HepG2 (cell line): ENCODE measurements around the gene CDKL5. TPM values are rescaled to one million over a fixed set of nuclear protein-coding genes. Genes with fewer than 3 reads are reported as not detected.

Source experiments
- ATAC-seq: fragments of 200-7000 bp; cut with Tn5 transposase; 3 replicates; pipeline ENCODE4 v1.9.1; 2020; ENCODE audit warnings: mild to moderate bottlenecking, moderate library complexity
- BruUV-seq: library from RNA; stranded (reverse); fragments of 400-500 nt; replicated peaks from 2 replicates; lab custom pipeline; 2021; lab: Mats Ljungman, UMichigan
- CTCF ChIA-PET: fragments of 300-600 bp; formaldehyde crosslinking; extraction: SDS; loops from one replicate; lab custom pipeline; 2021; ENCODE audit warnings: low total read pairs, inconsistent platforms, low intra/inter-chr PET ratio; lab: Yijun Ruan, JAX
- POLR2A ChIA-PET: fragments of 350-600 bp; sonication (Branson Sonifier 250); formaldehyde crosslinking; loops from one replicate; lab custom pipeline; 2020; ENCODE audit warnings: antibody characterized with exemption, inconsistent platforms; lab: Yijun Ruan, JAX
- DNase-seq: peaks from one replicate; pipeline ENCODE4 v3.0.0-alpha.2; 2015; ENCODE audit warnings: low spot score
- FAIRE-seq: peaks from 3 replicates; lab custom pipeline; 2011; peaks lifted over from hg19 to GRCh38; lab: Jason Lieb, UNC
- H2AFZ ChIP-seq: one replicate; pipeline ENCODE4 v1.6.1; 2011; ENCODE audit warnings: low read length, inconsistent platforms
- H3K27ac ChIP-seq: fragments of 300-600 bp; 3 replicates; pipeline ENCODE4 v1.8.0; 2011; ENCODE audit warnings: mixed run types, mild to moderate bottlenecking, mixed read lengths, low read length, inconsistent platforms; ENCODE audit not compliant: insufficient read depth; ENCODE audit errors: extremely low read length
- H3K27me3 ChIP-seq, 2 experiments: fragments of 200-600 bp in 1 of 2; 2 replicates in 1 of 2; 3 replicates in 1 of 2; pipeline versions ENCODE4 v1.6.0 to v1.8.0; 2011; ENCODE audit warnings: low read length in 2 of 2, mild to moderate bottlenecking in 2 of 2, moderate library complexity in 2 of 2, inconsistent platforms in 1 of 2; ENCODE audit not compliant: insufficient read depth in 2 of 2, control insufficient read depth in 1 of 2
- H3K36me3 ChIP-seq, 2 experiments: fragments of 200-600 bp in 1 of 2; replicated peaks in 1 of 2; 2 replicates in 1 of 2; 3 replicates in 1 of 2; pipeline versions ENCODE4 v1.5.1 to v1.8.0; 2011; ENCODE audit warnings: low read length in 2 of 2, inconsistent platforms in 1 of 2; ENCODE audit not compliant: insufficient read depth in 2 of 2, control insufficient read depth in 1 of 2
- H3K4me1 ChIP-seq: 2 replicates; pipeline ENCODE4 v1.5.1; 2012; ENCODE audit warnings: low read length, inconsistent platforms; ENCODE audit not compliant: insufficient read depth
- H3K4me2 ChIP-seq: 2 replicates; pipeline ENCODE4 v1.6.0; 2011; ENCODE audit warnings: low read depth, low read length, inconsistent platforms
- H3K4me3 ChIP-seq, 3 experiments: fragments of 200-600 bp in 1 of 3; sonication (generic), shearing (Covaris generic) in 1 of 3; replicated peaks in 1 of 3; 2 replicates each; pipeline ENCODE4 v1.5.1; 2011 to 2016; ENCODE audit warnings: low read length in 3 of 3, inconsistent platforms in 2 of 3, low read depth in 2 of 3, mild to moderate bottlenecking in 2 of 3, control low read depth in 1 of 3, mixed read lengths in 1 of 3; ENCODE audit not compliant: insufficient read depth in 1 of 3
- H3K79me2 ChIP-seq: one replicate; pipeline ENCODE4 v1.6.1; 2011; ENCODE audit warnings: low read length, inconsistent platforms; ENCODE audit not compliant: insufficient read depth
- H3K9ac ChIP-seq: 2 replicates; pipeline ENCODE4 v1.6.0; 2011; ENCODE audit warnings: mild to moderate bottlenecking, low read depth, low read length, inconsistent platforms; ENCODE audit not compliant: insufficient read depth
- H3K9me3 ChIP-seq: 2 replicates; pipeline ENCODE4 v1.5.1; 2012; ENCODE audit warnings: mild to moderate bottlenecking, low read length
- H4K20me1 ChIP-seq: 2 replicates; pipeline ENCODE4 v1.6.0; 2011; ENCODE audit warnings: inconsistent platforms, mild to moderate bottlenecking, low read length, moderate library complexity; ENCODE audit not compliant: insufficient read depth
- ZHX1 ChIP-seq: sonication (generic); formaldehyde crosslinking; IDR thresholded peaks from 2 replicates; pipeline ENCODE4 v1.8.1; 2022; ENCODE audit warnings: low read depth, mild to moderate bottlenecking, missing genetic modification reagents
- WGBS: methylation state at CpG from one replicate; pipeline ENCODE4 v1.1.6; 2017; ENCODE audit warnings: low lambda C conversion rate; 5-methylcytosine and 5-hydroxymethylcytosine counted together
- in situ Hi-C: cut with HindIII; loops from 2 replicates; pipeline ENCODE4 v1.10.0; 2017; ENCODE audit warnings: low pct_unique_long_range_greater_than_20kb; ENCODE audit not compliant: extremely low pct_ligation_motif_present
- intact Hi-C: fragments of 100-400 bp; cut with micrococcal nuclease; formaldehyde crosslinking; loops from one replicate; pipeline ENCODE4 v1.10.0; 2022; ENCODE audit not compliant: unreplicated experiment
- polyA plus RNA-seq, 8 experiments: library from polyadenylated mRNA; depleted of rRNA in 3 of 8; stranded (reverse) in 7 of 8; unstranded in 1 of 8; fragments of >200 nt; fragmentation: Illumina TruSeq in 4 of 8; extraction: Trizol in 4 of 8; gene quantifications; 2 replicates each; pipeline versions ENCODE4 v1.2.1 to v1.2.3, GENCODE V29; 2011 to 2016; ENCODE audit warnings: low read depth in 4 of 8, missing spikeins in 1 of 8, mixed read lengths in 1 of 8; ENCODE audit not compliant: insufficient read depth in 1 of 8
- total RNA-seq, 5 experiments: library from RNA; depleted of rRNA; stranded (reverse); fragments of >200 nt; fragmentation: Illumina TruSeq; extraction: Trizol; gene quantifications; 2 replicates each; pipeline ENCODE4 v1.2.3, GENCODE V29; 2016; ENCODE audit warnings: low read depth in 1 of 5
- TF ChIP-seq, protein P1 (sequence below): IDR thresholded peaks from 2 replicates; pipeline ENCODE4 v1.4.0; 2020; ENCODE audit warnings: mild to moderate bottlenecking, missing genetic modification reagents
- TF ChIP-seq, protein P2 (sequence below): conservative IDR thresholded peaks from 2 replicates; pipeline ENCODE4 v1.6.1; 2018; ENCODE audit warnings: missing genetic modification reagents

CDKL5 gene
- total and polyA plus RNA-seq, 2 of the 13 experiments (the other 11 are each of a cell fraction or from before 2014, with no cell fraction given) = 2.8 to 7.0 TPM

GRCh38 chrX:18406531-18407266, 18.7 kb upstream of the CDKL5 start:
- FAIRE-seq = no peak
- DNase-seq = no peak
- no peak overlapping the region for H2AFZ ChIP-seq
- no peaks in the 10 kb centered on the region for H3K79me2 ChIP-seq
- no peak overlapping the region for H3K27ac ChIP-seq
- ChIA-PET CTCF (no interaction called here), POLR2A (no interaction called here)
- H4K20me1 ChIP-seq = no peaks in the 10 kb centered on the region
- H3K9me3 ChIP-seq = no peaks in the 10 kb centered on the region
- TF ChIP-seq, protein P1, sequence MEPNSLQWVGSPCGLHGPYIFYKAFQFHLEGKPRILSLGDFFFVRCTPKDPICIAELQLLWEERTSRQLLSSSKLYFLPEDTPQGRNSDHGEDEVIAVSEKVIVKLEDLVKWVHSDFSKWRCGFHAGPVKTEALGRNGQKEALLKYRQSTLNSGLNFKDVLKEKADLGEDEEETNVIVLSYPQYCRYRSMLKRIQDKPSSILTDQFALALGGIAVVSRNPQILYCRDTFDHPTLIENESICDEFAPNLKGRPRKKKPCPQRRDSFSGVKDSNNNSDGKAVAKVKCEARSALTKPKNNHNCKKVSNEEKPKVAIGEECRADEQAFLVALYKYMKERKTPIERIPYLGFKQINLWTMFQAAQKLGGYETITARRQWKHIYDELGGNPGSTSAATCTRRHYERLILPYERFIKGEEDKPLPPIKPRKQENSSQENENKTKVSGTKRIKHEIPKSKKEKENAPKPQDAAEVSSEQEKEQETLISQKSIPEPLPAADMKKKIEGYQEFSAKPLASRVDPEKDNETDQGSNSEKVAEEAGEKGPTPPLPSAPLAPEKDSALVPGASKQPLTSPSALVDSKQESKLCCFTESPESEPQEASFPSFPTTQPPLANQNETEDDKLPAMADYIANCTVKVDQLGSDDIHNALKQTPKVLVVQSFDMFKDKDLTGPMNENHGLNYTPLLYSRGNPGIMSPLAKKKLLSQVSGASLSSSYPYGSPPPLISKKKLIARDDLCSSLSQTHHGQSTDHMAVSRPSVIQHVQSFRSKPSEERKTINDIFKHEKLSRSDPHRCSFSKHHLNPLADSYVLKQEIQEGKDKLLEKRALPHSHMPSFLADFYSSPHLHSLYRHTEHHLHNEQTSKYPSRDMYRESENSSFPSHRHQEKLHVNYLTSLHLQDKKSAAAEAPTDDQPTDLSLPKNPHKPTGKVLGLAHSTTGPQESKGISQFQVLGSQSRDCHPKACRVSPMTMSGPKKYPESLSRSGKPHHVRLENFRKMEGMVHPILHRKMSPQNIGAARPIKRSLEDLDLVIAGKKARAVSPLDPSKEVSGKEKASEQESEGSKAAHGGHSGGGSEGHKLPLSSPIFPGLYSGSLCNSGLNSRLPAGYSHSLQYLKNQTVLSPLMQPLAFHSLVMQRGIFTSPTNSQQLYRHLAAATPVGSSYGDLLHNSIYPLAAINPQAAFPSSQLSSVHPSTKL (CRISPR knock-in tag) = no peak
- TF ChIP-seq, protein P2, sequence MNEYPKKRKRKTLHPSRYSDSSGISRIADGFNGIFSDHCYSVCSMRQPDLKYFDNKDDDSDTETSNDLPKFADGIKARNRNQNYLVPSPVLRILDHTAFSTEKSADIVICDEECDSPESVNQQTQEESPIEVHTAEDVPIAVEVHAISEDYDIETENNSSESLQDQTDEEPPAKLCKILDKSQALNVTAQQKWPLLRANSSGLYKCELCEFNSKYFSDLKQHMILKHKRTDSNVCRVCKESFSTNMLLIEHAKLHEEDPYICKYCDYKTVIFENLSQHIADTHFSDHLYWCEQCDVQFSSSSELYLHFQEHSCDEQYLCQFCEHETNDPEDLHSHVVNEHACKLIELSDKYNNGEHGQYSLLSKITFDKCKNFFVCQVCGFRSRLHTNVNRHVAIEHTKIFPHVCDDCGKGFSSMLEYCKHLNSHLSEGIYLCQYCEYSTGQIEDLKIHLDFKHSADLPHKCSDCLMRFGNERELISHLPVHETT (CRISPR knock-in tag) = no peak
- TF ChIP-seq ZHX1 (CRISPR knock-in tag) = no peak
- in situ Hi-C loops = no loop called here
- H3K27me3 ChIP-seq = no peaks in the 10 kb centered on the region
- intact Hi-C loops = no loop called here
- 84% methylated on average over 8 of the region's 8 CpGs for WGBS
- no peak overlapping the region for H3K9ac ChIP-seq
- H3K4me1 ChIP-seq = peaks cover 21% of the 10 kb centered on the region
- BruUV-seq = no TSS peak
- no peak overlapping the region for H3K4me2 ChIP-seq
- no peaks in the 10 kb centered on the region for H3K36me3 ChIP-seq
- no peak for ATAC-seq
- H3K4me3 ChIP-seq = no peak overlapping the region
